HEK293 (cell line): Measurements from ENCODE around the gene KCNMA1.

ENCODE experiments used
- CTCF ChIA-PET: fragments of 350-600 bp; formaldehyde crosslinking; extraction: SDS; loops from one replicate; lab custom pipeline; 2021; ENCODE audit warnings: antibody characterized with exemption; lab: Yijun Ruan, JAX
- POLR2A ChIA-PET: fragments of 300-600 bp; formaldehyde crosslinking; extraction: SDS; loops from one replicate; lab custom pipeline; 2020; ENCODE audit warnings: antibody characterized with exemption, inconsistent platforms; lab: Yijun Ruan, JAX
- H3K27ac ChIP-seq: fragments of 200-500 bp; sonication (Bioruptor generic); 2 replicates; pipeline ENCODE4 v1.5.1; 2014; ENCODE audit warnings: low read depth, low read length, control low read depth, inconsistent platforms; ENCODE audit errors: extremely low read depth
- H3K36me3 ChIP-seq, 2 experiments: fragments of 200-500 bp in 1 of 2; sonication (Bioruptor generic) in 1 of 2; 1 replicate in 1 of 2; 2 replicates in 1 of 2; pipeline ENCODE4 v1.5.1; 2014 to 2017; ENCODE audit warnings: inconsistent platforms in 2 of 2, low read length in 2 of 2; ENCODE audit not compliant: control insufficient read depth in 2 of 2, insufficient read depth in 1 of 2
- H3K4me1 ChIP-seq: fragments of 200-500 bp; sonication (Bioruptor generic); 2 replicates; pipeline ENCODE4 v1.5.1; 2014; ENCODE audit warnings: mild to moderate bottlenecking, low read length, inconsistent platforms; ENCODE audit not compliant: control insufficient read depth, insufficient read depth
- H3K4me3 ChIP-seq: 2 replicates; pipeline ENCODE4 v1.5.1; 2011; ENCODE audit warnings: low read depth, mild to moderate bottlenecking, control low read depth, low read length, moderate library complexity
- H3K9me3 ChIP-seq: fragments of 200-500 bp; sonication (Bioruptor generic); 2 replicates; pipeline ENCODE4 v1.5.1; 2014; ENCODE audit warnings: low read depth, low read length, inconsistent platforms; ENCODE audit not compliant: control insufficient read depth, insufficient read depth
- ELK4 ChIP-seq: IDR thresholded peaks from 2 replicates; pipeline ENCODE4 v1.6.1; 2011; ENCODE audit warnings: mild to moderate bottlenecking, low read depth, low read length, borderline replicate concordance
- GFI1B ChIP-seq: fragments of 450-650 bp; formaldehyde crosslinking; IDR thresholded peaks from 2 replicates; pipeline ENCODE4 v1.5.1; 2016; ENCODE audit warnings: missing biosample characterization, missing genetic modification characterization
- GLI2 ChIP-seq: fragments of 450-650 bp; formaldehyde crosslinking; IDR thresholded peaks from 2 replicates; pipeline ENCODE4; 2017; ENCODE audit warnings: missing biosample characterization, missing genetic modification characterization, low read depth, borderline replicate concordance
- KLF16 ChIP-seq: fragments of 450-650 bp; formaldehyde crosslinking; IDR thresholded peaks from 2 replicates; pipeline ENCODE4 v1.5.1; 2017; ENCODE audit warnings: missing biosample characterization, missing genetic modification characterization
- ZNF2 ChIP-seq: fragments of 450-650 bp; formaldehyde crosslinking; IDR thresholded peaks from 2 replicates; pipeline ENCODE4 v1.5.1; 2016; ENCODE audit warnings: missing biosample characterization, missing genetic modification characterization
- ZNF221 ChIP-seq: fragments of 450-650 bp; formaldehyde crosslinking; IDR thresholded peaks from 2 replicates; pipeline ENCODE4 v1.5.1; 2017; ENCODE audit warnings: missing biosample characterization, missing genetic modification characterization, borderline replicate concordance
- ZNF274 ChIP-seq, 2 experiments: fragments of 200-500 bp in 1 of 2; fragments of 450-650 bp in 1 of 2; sonication (Bioruptor generic) in 1 of 2; formaldehyde crosslinking in 1 of 2; IDR thresholded peaks; 2 replicates each; pipeline versions ENCODE4 v1.5.1 to v1.6.1; 2014 to 2016; ENCODE audit warnings: borderline replicate concordance in 1 of 2, inconsistent platforms in 1 of 2, low read length in 1 of 2, missing biosample characterization in 1 of 2, missing genetic modification characterization in 1 of 2
- ZNF366 ChIP-seq: fragments of 450-650 bp; formaldehyde crosslinking; conservative IDR thresholded peaks from 2 replicates; pipeline ENCODE4 v1.5.1; 2016; ENCODE audit warnings: missing biosample characterization, missing genetic modification characterization
- ZNF529 ChIP-seq: fragments of 450-650 bp; formaldehyde crosslinking; IDR thresholded peaks from 2 replicates; pipeline ENCODE4 v1.5.1; 2017; ENCODE audit warnings: missing genetic modification characterization, missing biosample characterization; ENCODE audit not compliant: insufficient replicate concordance
- ZNF544 ChIP-seq: fragments of 450-650 bp; formaldehyde crosslinking; IDR thresholded peaks from 2 replicates; pipeline ENCODE4 v1.5.0; 2017; ENCODE audit warnings: missing biosample characterization, missing genetic modification characterization
- ZNF561 ChIP-seq: fragments of 450-650 bp; IDR thresholded peaks from 2 replicates; pipeline ENCODE4 v1.5.1; 2018; ENCODE audit warnings: missing biosample characterization, missing genetic modification characterization, borderline replicate concordance
- ZNF670 ChIP-seq: fragments of 450-650 bp; formaldehyde crosslinking; IDR thresholded peaks from 2 replicates; pipeline ENCODE4 v1.5.1; 2016; ENCODE audit warnings: missing biosample characterization, missing genetic modification characterization, low read depth
- ZNF692 ChIP-seq: fragments of 450-650 bp; formaldehyde crosslinking; IDR thresholded peaks from 2 replicates; pipeline ENCODE4 v1.5.1; 2016; ENCODE audit warnings: missing biosample characterization, missing genetic modification characterization
- ZSCAN18 ChIP-seq: fragments of 450-650 bp; formaldehyde crosslinking; IDR thresholded peaks from 2 replicates; pipeline ENCODE4 v1.5.1; 2016; ENCODE audit warnings: missing biosample characterization, missing genetic modification characterization
- TF ChIP-seq, protein P1 (sequence below): fragments of 450-650 bp; formaldehyde crosslinking; IDR thresholded peaks from 2 replicates; pipeline ENCODE4 v1.5.1; 2016; ENCODE audit warnings: missing biosample characterization, missing genetic modification characterization
- TF ChIP-seq, protein P2 (sequence below): fragments of 450-650 bp; formaldehyde crosslinking; IDR thresholded peaks from 2 replicates; pipeline ENCODE4 v1.5.1; 2016; ENCODE audit warnings: missing biosample characterization, missing genetic modification characterization
- TF ChIP-seq, protein P3 (sequence below): sonication (generic); formaldehyde crosslinking; IDR thresholded peaks from 2 replicates; pipeline ENCODE4 v1.8.1; 2022; ENCODE audit warnings: mild to moderate bottlenecking, moderate library complexity, missing genetic modification reagents

Gene KCNMA1

DNA sequence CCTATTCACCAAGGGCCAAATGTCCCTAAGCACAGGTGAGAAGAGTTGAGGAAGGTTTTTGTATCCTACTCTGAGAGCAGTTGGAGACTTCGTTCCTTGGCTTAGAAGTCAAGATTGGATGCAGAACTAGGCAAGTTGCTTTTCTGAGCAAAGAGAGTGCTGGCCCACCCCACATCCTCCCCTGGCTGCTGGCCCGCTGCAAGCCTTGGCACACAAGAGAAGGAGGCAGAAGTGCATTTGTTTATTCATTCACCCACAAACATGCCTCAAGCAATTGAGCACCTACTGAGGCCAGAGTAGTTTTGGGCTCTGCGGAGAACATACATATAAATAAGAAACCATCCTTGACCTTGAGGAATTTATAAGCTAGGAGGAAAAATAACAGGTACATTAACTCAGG lies 318.9 kb downstream of the KCNMA1 start:
- TF ChIP-seq, protein P1, sequence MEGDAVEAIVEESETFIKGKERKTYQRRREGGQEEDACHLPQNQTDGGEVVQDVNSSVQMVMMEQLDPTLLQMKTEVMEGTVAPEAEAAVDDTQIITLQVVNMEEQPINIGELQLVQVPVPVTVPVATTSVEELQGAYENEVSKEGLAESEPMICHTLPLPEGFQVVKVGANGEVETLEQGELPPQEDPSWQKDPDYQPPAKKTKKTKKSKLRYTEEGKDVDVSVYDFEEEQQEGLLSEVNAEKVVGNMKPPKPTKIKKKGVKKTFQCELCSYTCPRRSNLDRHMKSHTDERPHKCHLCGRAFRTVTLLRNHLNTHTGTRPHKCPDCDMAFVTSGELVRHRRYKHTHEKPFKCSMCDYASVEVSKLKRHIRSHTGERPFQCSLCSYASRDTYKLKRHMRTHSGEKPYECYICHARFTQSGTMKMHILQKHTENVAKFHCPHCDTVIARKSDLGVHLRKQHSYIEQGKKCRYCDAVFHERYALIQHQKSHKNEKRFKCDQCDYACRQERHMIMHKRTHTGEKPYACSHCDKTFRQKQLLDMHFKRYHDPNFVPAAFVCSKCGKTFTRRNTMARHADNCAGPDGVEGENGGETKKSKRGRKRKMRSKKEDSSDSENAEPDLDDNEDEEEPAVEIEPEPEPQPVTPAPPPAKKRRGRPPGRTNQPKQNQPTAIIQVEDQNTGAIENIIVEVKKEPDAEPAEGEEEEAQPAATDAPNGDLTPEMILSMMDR = no peak
- TF ChIP-seq KLF16 = no peak
- TF ChIP-seq ELK4 = no peak
- no peak for TF ChIP-seq ZNF670
- TF ChIP-seq ZNF561 = no peak
- no peak for TF ChIP-seq ZNF529 (tag by site-specific recombination)
- no peak for TF ChIP-seq GLI2 (tag by site-specific recombination)
- TF ChIP-seq ZNF544 (tag by site-specific recombination) = no peak
- TF ChIP-seq GFI1B (tag by site-specific recombination) = no peak
- ChIA-PET POLR2A (no interaction called here), CTCF (interaction anchor here (0.6 kb wide), 1 partner anchor 74 kb away, joined by 3 read pairs; no protein-coding TSS in a partner anchor)
- H3K36me3 ChIP-seq = no peaks in the 10 kb centered on the region
- H3K9me3 ChIP-seq = no peaks in the 10 kb centered on the region
- no peak overlapping the region for H3K27ac ChIP-seq
- no peaks in the 10 kb centered on the region; the same call in none of the 2 replicates for H3K4me1 ChIP-seq
- no peak overlapping the region for H3K4me3 ChIP-seq

GRCh38 chr10:77317221-77317620 lies 320.4 kb downstream of the KCNMA1 start:
- H3K4me3 ChIP-seq = no peak overlapping the region
- TF ChIP-seq, protein P2, sequence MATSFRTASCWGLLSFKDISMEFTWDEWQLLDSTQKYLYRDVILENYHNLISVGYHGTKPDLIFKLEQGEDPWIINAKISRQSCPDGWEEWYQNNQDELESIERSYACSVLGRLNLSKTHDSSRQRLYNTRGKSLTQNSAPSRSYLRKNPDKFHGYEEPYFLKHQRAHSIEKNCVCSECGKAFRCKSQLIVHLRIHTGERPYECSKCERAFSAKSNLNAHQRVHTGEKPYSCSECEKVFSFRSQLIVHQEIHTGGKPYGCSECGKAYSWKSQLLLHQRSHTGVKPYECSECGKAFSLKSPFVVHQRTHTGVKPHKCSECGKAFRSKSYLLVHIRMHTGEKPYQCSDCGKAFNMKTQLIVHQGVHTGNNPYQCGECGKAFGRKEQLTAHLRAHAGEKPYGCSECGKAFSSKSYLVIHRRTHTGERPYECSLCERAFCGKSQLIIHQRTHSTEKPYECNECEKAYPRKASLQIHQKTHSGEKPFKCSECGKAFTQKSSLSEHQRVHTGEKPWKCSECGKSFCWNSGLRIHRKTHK (tag by site-specific recombination) = no peak
- no peak for TF ChIP-seq ZNF366 (tag by site-specific recombination)
- TF ChIP-seq ZSCAN18 (tag by site-specific recombination) = no peak
- TF ChIP-seq ZNF692 = no peak
- no peak for TF ChIP-seq ZNF221 (tag by site-specific recombination)
- TF ChIP-seq, protein P3, sequence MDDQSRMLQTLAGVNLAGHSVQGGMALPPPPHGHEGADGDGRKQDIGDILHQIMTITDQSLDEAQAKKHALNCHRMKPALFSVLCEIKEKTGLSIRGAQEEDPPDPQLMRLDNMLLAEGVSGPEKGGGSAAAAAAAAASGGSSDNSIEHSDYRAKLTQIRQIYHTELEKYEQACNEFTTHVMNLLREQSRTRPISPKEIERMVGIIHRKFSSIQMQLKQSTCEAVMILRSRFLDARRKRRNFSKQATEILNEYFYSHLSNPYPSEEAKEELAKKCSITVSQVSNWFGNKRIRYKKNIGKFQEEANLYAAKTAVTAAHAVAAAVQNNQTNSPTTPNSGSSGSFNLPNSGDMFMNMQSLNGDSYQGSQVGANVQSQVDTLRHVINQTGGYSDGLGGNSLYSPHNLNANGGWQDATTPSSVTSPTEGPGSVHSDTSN (CRISPR knock-in tag) = no peak
- TF ChIP-seq ZNF2 (tag by site-specific recombination) = no peak
- TF ChIP-seq ZNF274 (IDR thresholded peaks at IDR 0.05; ENCODE audit: low read length) = no peak
- TF ChIP-seq ZNF274 (tag by site-specific recombination; IDR thresholded peaks at IDR 0.05; ENCODE audit: borderline replicate concordance) = no peak
- TF ChIP-seq, all 188 proteins: peak for 0
- CTCF ChIA-PET = interaction anchor here (0.5 to 1.5 kb wide), 3 partner anchors 31 to 394 kb away, joined by 3 to 5 read pairs (median 3); no protein-coding TSS in a partner anchor

More at GRCh38 chr10:77317221-77317620, 320.4 kb downstream of the KCNMA1 start:
- H3K36me3 ChIP-seq = no peaks in the 10 kb centered on the region
- POLR2A ChIA-PET = no interaction called here
- H3K27ac ChIP-seq = no peak overlapping the region
- H3K4me1 ChIP-seq = no peaks in the 10 kb centered on the region; the same call in none of the 2 replicates
- no peaks in the 10 kb centered on the region for H3K9me3 ChIP-seq
